GM21825 (cell line): ENCODE measurements around the gene JTB.
"Not testable (repeated sequence)": the region's sequence is repeated elsewhere in the genome, so short reads cannot be mapped to it uniquely, and the experiment has no call there.

Experiments used
- ATAC-seq: cut with Tn5 transposase; IDR thresholded peaks from one replicate; pipeline ENCODE4 v1.9.1; 2021; ENCODE audit warnings: mild to moderate bottlenecking, moderate library complexity; ENCODE audit not compliant: unreplicated experiment

JTB gene

DNA sequence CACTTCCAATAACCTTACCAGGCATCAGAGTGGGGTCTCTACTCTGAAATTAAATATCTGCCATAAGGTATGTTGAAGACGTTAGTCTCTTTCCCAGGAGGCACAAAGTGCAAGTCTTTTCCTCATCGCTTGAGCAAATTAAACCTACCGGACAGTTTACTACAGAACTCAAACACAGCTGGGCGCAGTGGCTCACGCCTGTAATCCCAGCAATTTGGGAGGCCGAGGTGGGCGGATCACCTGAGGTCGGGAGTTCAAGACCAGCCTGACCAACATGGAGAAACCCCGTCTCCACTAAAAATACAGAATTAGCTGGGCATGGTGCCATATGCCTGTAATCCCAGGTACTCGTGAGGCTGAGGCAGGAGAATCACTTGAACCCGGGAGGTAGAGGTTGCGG lies 1.6 kb upstream of the JTB start:
- ATAC-seq = not testable (repeated sequence)

DNA sequence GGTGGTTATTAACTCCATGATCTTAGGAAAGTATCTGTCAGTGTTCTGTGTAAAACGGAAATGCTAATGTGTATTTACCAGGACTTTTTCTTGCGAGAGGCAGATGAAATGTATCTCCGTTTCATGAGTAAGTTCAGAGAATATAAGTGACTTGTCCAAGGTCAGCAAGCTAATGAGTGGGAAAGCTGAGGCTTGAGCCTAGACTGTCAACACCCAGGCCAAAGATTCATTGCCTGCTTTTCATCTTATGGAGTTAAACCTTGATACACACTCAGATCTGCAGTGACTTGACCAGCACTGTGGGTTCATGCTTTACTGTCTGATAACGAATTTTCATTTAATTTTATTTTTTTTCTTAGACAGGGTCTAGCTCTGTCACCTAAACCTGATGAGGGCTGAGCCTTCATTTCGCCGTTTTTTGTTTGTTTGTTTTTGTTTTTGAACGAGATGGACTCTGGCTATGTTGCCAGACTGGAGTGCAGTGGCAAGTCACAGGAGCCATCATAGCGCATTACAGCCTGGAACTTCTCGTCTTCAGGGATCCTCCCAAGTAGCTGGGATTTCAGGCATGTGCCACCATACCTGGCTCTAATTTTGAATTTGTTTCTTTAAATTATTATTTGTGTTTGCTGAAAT lies 918 bp upstream of the JTB start:
- no peak for ATAC-seq

DNA sequence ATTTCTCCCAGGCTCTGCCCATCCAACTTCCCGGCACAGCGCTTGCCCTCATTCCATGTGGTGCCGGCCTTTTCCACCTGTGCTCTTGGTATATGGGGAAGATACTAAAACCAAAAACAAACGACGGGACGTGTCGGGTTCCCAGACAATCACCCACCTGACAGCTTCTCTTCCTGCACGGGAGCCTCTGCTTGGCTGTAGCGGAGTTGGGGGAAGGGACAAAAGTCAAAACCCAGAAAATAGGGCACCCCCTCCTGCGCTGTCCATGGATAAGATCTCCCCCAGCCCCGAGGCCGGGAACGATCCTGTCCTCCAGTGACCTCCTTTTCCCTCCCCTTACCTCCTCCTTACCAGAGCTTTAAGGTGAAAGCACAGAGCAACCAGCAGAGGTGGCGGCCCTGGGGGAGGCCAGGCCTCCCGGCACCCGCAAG lies 640 bp downstream of the JTB start:
- ATAC-seq = no peak

DNA sequence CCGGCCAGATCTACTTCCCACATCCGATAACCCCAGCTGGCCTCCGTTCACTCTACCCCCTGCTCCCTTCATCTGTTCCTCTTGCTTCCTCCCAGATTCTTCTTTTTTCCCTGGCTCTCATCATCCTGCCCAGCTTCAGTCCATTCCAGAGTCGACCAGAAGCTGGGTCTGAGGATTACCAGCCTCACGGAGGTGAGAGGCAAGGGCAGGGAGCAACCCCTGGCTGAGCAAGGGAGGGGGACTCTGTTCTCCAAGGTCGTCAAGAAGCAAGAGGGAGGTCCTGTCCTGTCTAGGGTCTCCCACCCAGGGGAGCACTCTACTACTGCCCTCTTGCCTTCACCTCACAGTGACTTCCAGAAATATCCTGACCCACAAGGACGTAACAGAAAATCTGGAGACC lies 3.9 kb downstream of the JTB start:
- no peak for ATAC-seq

GRCh38 chr1:153973071-153973470 lies 4.4 kb downstream of the JTB start:
- ATAC-seq = no peak

DNA sequence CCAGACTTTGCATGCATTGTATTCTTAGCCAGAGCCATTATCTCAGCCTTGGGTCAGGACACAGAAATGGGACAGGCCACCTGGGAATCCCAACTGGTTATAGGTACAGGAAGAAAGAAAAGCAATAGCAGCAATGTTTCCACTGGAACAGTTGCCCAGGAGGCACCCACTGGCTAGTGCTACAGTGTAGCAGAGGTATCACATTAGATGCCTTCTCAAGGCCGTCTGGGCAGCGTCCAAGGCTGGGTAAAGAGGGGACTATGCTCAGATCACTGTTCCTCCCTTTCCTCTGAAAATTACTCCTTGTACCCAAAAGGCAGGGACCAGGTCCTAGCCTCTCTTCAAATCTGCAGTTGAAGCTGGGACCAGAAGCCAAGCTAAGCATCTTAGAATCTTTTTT lies 7.1 kb downstream of the JTB start:
- no peak for ATAC-seq

GRCh38 chr1:153968972-153969371 lies 8.5 kb downstream of the JTB start:
- no peak for ATAC-seq

DNA sequence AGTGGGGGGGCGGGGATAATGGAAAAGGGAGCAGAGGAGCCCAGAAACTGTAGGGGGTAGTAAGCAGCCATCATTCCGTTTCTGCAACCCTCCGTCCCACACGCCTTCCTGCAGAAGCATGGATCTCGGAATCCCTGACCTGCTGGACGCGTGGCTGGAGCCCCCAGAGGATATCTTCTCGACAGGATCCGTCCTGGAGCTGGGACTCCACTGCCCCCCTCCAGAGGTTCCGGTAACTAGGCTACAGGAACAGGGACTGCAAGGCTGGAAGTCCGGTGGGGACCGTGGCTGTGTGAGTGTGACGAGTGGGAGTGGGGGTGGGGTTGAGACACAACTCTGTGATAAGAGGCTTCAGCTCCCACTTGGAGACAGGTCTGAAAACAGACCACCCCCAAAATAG lies 9.1 kb downstream of the JTB start:
- no peak for ATAC-seq

- no peak for ATAC-seq
These were observed 9.5 kb downstream of the JTB start for GRCh38 chr1:153968000-153968363.

GRCh38 chr1:153967107-153967999 lies 10.1 kb downstream of the JTB start, which contains the start of gene CREB3L4:
Gene CREB3L4, plus strand, starts transcription at chr1:153967902. Its CDS starts 624 bp downstream, at chr1:153968526.
- ATAC-seq = peak; percentile 64

- ATAC-seq = peak; percentile 3
These were observed 13.6 kb downstream of the JTB start for GRCh38 chr1:153963850-153964331.

- peak; percentile 42 for ATAC-seq
These were observed 14.2 kb downstream of the JTB start, which contains the start of gene SLC39A1 for GRCh38 chr1:153963030-153963849. Gene SLC39A1, minus strand, starts transcription at chr1:153963537. Its CDS starts 822 bp downstream, at chr1:153962715.

DNA sequence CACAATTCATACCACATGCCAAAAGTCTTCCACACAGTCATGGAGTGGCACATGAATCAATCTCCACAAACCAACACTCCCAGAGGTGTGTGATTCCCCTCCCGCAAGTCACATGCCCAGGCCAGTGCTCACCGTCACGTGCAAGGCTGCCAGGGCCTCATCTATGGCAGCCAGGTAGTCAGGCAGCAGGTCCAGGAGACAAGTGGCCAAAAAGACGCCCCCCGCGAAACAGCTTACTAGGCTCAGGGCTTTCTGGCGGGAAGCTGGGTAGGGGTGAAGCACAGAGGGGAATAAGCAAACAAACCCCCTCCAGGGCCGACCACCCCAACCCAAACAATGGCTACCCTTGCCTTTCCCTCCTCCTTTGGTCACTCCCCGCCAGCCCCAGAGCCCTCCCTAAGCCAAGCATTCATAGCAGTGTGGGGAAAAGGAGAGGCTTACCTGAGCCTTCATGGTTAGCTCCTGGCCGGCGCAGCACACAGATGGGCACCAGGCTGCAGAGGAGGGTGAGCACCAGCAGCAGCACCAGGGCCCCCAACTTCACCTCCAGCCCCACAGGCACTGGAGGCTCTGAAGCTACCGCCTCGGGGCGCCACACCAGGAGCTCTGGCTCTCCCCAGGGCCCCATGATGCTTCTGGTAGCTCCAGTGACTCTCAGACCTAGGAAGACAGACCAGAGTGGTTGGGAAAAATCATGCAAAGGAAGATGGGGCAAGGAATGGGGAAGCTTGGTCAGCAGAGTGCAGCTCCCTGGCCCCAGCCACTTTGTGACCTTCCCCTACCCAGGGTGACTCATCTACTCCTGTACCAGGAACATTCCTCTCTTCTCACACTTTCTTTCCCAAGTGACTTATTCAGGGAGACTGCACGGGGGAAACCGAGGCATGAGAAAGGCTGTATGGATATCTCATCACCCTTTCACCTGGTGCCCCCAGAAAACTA lies 15.1 kb downstream of the JTB start:
- ATAC-seq = no peak

- ATAC-seq = no peak
These were observed 16.1 kb downstream of the JTB start for GRCh38 chr1:153961421-153961820.

- no peak for ATAC-seq
These were observed 17.3 kb downstream of the JTB start for GRCh38 chr1:153960206-153960605.

- no peak for ATAC-seq
These were observed 18.0 kb downstream of the JTB start for GRCh38 chr1:153959454-153959853.

GRCh38 chr1:153958961-153959260 lies 18.6 kb downstream of the JTB start:
- ATAC-seq = no peak

- ATAC-seq = peak; percentile 71
These were observed 19.1 kb downstream of the JTB start, which contains the start of gene CRTC2 for GRCh38 chr1:153958111-153958960. Gene CRTC2, minus strand, starts transcription at chr1:153958612. Its CDS starts 115 bp downstream, at chr1:153958497.

DNA sequence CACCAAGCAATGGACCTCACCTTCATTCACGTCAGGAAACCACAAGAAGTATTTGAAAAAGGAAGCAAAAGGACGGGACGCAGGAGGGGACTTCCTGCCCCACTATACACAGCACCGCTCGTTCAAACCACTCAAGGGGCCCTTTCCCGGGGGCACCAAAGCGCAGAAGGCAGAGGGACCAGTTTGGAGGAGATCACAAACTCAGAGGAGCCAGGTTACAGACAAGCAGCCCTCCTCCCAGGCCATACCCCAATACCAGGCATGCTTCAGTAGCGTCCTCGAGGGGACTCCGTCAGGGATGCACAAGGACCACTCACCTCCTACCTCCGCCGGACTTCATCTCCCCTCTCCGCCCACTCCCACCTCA lies 19.7 kb downstream of the JTB start:
- peak; percentile 16 for ATAC-seq
